B cell (primary cell): ENCODE results near the gene PCDHGB4. TPM values are rescaled to one million over a fixed set of nuclear protein-coding genes. Genes with fewer than 3 reads are reported as not detected.

Experiments
- ATAC-seq: fragments of 200-7000 bp; cut with Tn5 transposase; one replicate; pipeline ENCODE4 v1.10.0; 2021; ENCODE audit warnings: low read depth, mild to moderate bottlenecking, moderate number of reproducible peaks, moderate library complexity
- CTCF ChIA-PET: fragments of 350-600 bp; sonication (Branson Sonifier 250); formaldehyde crosslinking; loops from one replicate; lab custom pipeline; 2021; ENCODE audit warnings: antibody characterized with exemption, inconsistent platforms; lab: Charles Lee
- POLR2A ChIA-PET: fragments of 350-600 bp; sonication (Branson Sonifier 250); formaldehyde crosslinking; loops from one replicate; lab custom pipeline; 2021; ENCODE audit warnings: antibody characterized with exemption; lab: Charles Lee
- DNase-seq: peaks from one replicate; pipeline ENCODE4 v3.0.0; 2013
- H2AFZ ChIP-seq: 2 replicates; pipeline ENCODE4 v1.6.1; 2012; ENCODE audit warnings: mild to moderate bottlenecking, low read depth, low read length; ENCODE audit not compliant: insufficient read depth, poor library complexity, severe bottlenecking
- H3K27ac ChIP-seq, 2 donors: 1 replicate in 1 of 2; 2 replicates in 1 of 2; pipeline ENCODE4 v1.5.1; 2012 to 2013; ENCODE audit warnings: low read length in 2 of 2, mild to moderate bottlenecking in 2 of 2, moderate library complexity in 1 of 2
- H3K27me3 ChIP-seq, 4 experiments: fragments of 200-600 bp in 1 of 4; sonication (generic) in 1 of 4; replicated peaks in 1 of 4; 1 replicate in 2 of 4; 2 replicates in 2 of 4; pipeline versions ENCODE4 v1.6.1 to v1.7.0; 2013 to 2016; ENCODE audit warnings: low read length in 3 of 4, mild to moderate bottlenecking in 2 of 4, mixed read lengths in 1 of 4, moderate library complexity in 1 of 4; ENCODE audit not compliant: insufficient read depth in 4 of 4, control insufficient read depth in 3 of 4; ENCODE audit errors: control extremely low read depth in 1 of 4
- H3K36me3 ChIP-seq, 2 experiments: replicated peaks in 1 of 2; 1 replicate in 1 of 2; 2 replicates in 1 of 2; pipeline versions ENCODE4 v1.6.1 to v1.7.1; 2013; ENCODE audit warnings: low read length in 1 of 2; ENCODE audit not compliant: insufficient read depth in 2 of 2, control insufficient read depth in 1 of 2; ENCODE audit errors: control extremely low read depth in 1 of 2, extremely low read depth in 1 of 2
- H3K4me1 ChIP-seq, 2 donors: fragments of 200-600 bp in 1 of 2; sonication (generic) in 1 of 2; 1 replicate in 1 of 2; 2 replicates in 1 of 2; pipeline versions ENCODE4 v1.5.1 to v1.6.1; 2013 to 2017; ENCODE audit warnings: low read length in 2 of 2; ENCODE audit not compliant: control insufficient read depth in 2 of 2, insufficient read depth in 2 of 2
- H3K4me2 ChIP-seq: replicated peaks from 2 replicates; pipeline ENCODE3; 2012; ENCODE audit warnings: mild to moderate bottlenecking, low read depth, low read length; ENCODE audit not compliant: poor library complexity, severe bottlenecking
- H3K4me3 ChIP-seq, 5 experiments: fragments of 200-600 bp in 1 of 5; sonication (generic) in 1 of 5; 1 replicate in 3 of 5; 2 replicates in 2 of 5; pipeline versions ENCODE4 v1.5.1 to v1.7.0; 2011 to 2016; ENCODE audit warnings: low read length in 4 of 5, mild to moderate bottlenecking in 4 of 5, low read depth in 2 of 5, control low read depth in 1 of 5, moderate library complexity in 1 of 5; ENCODE audit not compliant: insufficient read depth in 1 of 5; ENCODE audit errors: control extremely low read depth in 1 of 5, extremely low read depth in 1 of 5
- H3K79me2 ChIP-seq: fragments of 200-600 bp; sonication (generic); one replicate; pipeline ENCODE4 v1.6.0; 2016; ENCODE audit warnings: low read length; ENCODE audit not compliant: control insufficient read depth, insufficient read depth
- H3K9ac ChIP-seq: fragments of 200-600 bp; sonication (generic); 2 replicates; pipeline ENCODE4 v1.6.1; 2017; ENCODE audit warnings: mild to moderate bottlenecking, low read length, moderate library complexity
- H3K9me3 ChIP-seq, 3 donors: one replicate each; pipeline versions ENCODE4 v1.6.1 to v1.7.1; 2013; ENCODE audit warnings: low read length in 2 of 3; ENCODE audit not compliant: control insufficient read depth in 2 of 3, insufficient read depth in 1 of 3; ENCODE audit errors: control extremely low read depth in 1 of 3
- H4K20me1 ChIP-seq: 2 replicates; pipeline ENCODE4 v1.6.0; 2012; ENCODE audit warnings: mild to moderate bottlenecking, low read length; ENCODE audit not compliant: insufficient read depth, control insufficient read depth, poor library complexity, severe bottlenecking
- H3K27ac Mint-ChIP-seq: one replicate; pipeline ENCODE4 v1.8.0; 2021; ENCODE audit warnings: mixed read lengths
- H3K27me3 Mint-ChIP-seq: one replicate; pipeline ENCODE4 v1.8.0; 2021; ENCODE audit warnings: mixed read lengths
- H3K4me1 Mint-ChIP-seq: one replicate; pipeline ENCODE4 v1.8.0; 2021; ENCODE audit warnings: mixed read lengths
- H3K4me3 Mint-ChIP-seq: one replicate; pipeline ENCODE4 v1.8.0; 2021; ENCODE audit warnings: mixed read lengths
- H3K9me3 Mint-ChIP-seq: one replicate; pipeline ENCODE4 v1.8.0; 2022; ENCODE audit warnings: mixed read lengths; ENCODE audit not compliant: insufficient read depth
- EZH2 ChIP-seq: IDR thresholded peaks from 2 replicates; pipeline ENCODE4 v1.6.1; 2012; ENCODE audit warnings: borderline replicate concordance, low read depth, mild to moderate bottlenecking, moderate library complexity, low read length; ENCODE audit not compliant: insufficient read depth, poor library complexity, severe bottlenecking
- WGBS: methylation state at CpG from one replicate; pipeline ENCODE4 v1.1.5; 2013; ENCODE audit warnings: missing lambda C conversion rate; ENCODE audit not compliant: insufficient coverage; 5-methylcytosine and 5-hydroxymethylcytosine counted together
- intact Hi-C: fragments of 100-400 bp; cut with micrococcal nuclease; formaldehyde crosslinking; loops from one replicate; pipeline ENCODE4 v1.10.0; 2022
- polyA plus RNA-seq: library from polyadenylated mRNA; depleted of rRNA; stranded (reverse); fragments of >200 nt; gene quantifications from 2 replicates; pipeline ENCODE4 v1.2.3, GENCODE V29; 2012
- total RNA-seq, 2 donors: library from RNA; stranded (reverse); fragments of 120-200 nt in 1 of 2; gene quantifications; 1 replicate in 1 of 2; 2 replicates in 1 of 2; pipeline versions ENCODE4 v1.2.3 to v1.2.4, GENCODE V29; 2013 to 2022
- TF ChIP-seq, protein P1 (sequence below): fragments of 200-600 bp; IDR thresholded peaks from one replicate; pipeline ENCODE4 v1.8.0; 2022; ENCODE audit warnings: antibody characterized with exemption, mild to moderate bottlenecking

Gene PCDHGB4
- total and polyA plus RNA-seq, 2 donors (not counting 1 experiment from before 2014, with no cell fraction given), result 0.39 to 1.6 TPM

DNA sequence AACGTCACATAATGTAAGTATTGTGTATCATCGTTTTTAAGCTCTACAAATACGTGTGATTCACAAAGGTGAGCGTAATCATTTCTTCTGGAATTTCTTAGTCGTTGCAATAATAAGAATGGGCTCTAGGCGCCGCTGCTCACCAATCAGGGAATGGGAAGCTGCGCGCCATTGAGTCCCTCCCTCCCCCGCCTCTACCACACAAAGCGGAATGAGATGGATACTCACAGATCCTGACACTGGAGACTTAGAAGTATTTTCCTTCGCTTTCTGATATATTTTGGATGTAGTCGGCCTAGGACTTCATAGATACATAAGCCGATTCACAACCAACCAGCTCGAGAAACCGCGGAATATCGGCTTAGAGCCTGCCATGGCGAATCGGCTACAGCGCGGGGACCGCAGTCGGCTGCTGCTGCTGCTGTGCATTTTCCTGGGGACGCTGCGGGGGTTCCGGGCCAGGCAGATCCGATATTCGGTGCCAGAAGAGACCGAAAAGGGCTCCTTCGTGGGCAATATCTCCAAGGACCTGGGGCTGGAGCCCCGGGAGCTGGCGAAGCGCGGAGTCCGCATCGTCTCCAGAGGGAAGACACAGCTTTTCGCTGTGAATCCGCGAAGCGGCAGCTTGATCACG is 33.5 kb downstream of the PCDHGB4 start, which contains the start of gene PCDHGA11:
Gene PCDHGA11 (plus strand): TSS at position 197 of the 634 bp plus-strand sequence. CDS start 177 bp downstream, at position 374.
- ATAC-seq (peak; percentile 68), DNase-seq (peak; percentile 68)
- WGBS, result 8% methylated on average over 29 of the region's 42 CpGs
- H3K27ac ChIP-seq, result no peak within 1 kb of the TSS
- ChIA-PET CTCF (interaction anchor here (0.6 to 3.4 kb wide), 24 partner anchors 8 to 306 kb away, joined by 3 to 32 read pairs (median 5); partner anchors contain the start of genes PCDHB8, PCDHGA10, PCDHGA12 and PCDHGB3), POLR2A (interaction anchor here (0.6 kb wide), 1 partner anchor 82 kb away, joined by 4 read pairs; no protein-coding TSS in a partner anchor)
- Mint-ChIP-seq H3K4me3 (peak within 1 kb of the TSS; percentile 87), H3K4me1 (peaks cover 15% of the 10 kb centered on the region), H3K27me3 (peaks cover 57% of the 10 kb centered on the region), H3K27ac (peak within 1 kb of the TSS; percentile 48), H3K9me3 (peaks cover 7% of the 10 kb centered on the region)
- H3K4me3 ChIP-seq, result peak within 1 kb of the TSS; percentile 24 to 53 (median 52)
- H3K9ac ChIP-seq, result peak within 1 kb of the TSS; percentile 35
- H3K9me3 ChIP-seq, result peaks cover 2 to 56% (median 52%) of the 10 kb centered on the region in 3 donors
- peaks cover 2 to 71% (median 58%) of the 10 kb centered on the region in 4 experiments for H3K27me3 ChIP-seq
- peaks cover 10 to 12% of the 10 kb centered on the region in 2 donors for H3K4me1 ChIP-seq
- H2AFZ ChIP-seq, result peak within 1 kb of the TSS; percentile 17
- intact Hi-C loops, result no loop called here
- peak within 1 kb of the TSS; percentile 47 for H3K4me2 ChIP-seq
- no peaks in the 10 kb centered on the region for H3K79me2 ChIP-seq
- H3K36me3 ChIP-seq, result no peaks in the 10 kb centered on the region
- no peak for TF ChIP-seq EZH2
- TF ChIP-seq, protein P1, sequence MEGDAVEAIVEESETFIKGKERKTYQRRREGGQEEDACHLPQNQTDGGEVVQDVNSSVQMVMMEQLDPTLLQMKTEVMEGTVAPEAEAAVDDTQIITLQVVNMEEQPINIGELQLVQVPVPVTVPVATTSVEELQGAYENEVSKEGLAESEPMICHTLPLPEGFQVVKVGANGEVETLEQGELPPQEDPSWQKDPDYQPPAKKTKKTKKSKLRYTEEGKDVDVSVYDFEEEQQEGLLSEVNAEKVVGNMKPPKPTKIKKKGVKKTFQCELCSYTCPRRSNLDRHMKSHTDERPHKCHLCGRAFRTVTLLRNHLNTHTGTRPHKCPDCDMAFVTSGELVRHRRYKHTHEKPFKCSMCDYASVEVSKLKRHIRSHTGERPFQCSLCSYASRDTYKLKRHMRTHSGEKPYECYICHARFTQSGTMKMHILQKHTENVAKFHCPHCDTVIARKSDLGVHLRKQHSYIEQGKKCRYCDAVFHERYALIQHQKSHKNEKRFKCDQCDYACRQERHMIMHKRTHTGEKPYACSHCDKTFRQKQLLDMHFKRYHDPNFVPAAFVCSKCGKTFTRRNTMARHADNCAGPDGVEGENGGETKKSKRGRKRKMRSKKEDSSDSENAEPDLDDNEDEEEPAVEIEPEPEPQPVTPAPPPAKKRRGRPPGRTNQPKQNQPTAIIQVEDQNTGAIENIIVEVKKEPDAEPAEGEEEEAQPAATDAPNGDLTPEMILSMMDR, result peak; percentile 72
- no peaks in the 10 kb centered on the region for H4K20me1 ChIP-seq

DNA sequence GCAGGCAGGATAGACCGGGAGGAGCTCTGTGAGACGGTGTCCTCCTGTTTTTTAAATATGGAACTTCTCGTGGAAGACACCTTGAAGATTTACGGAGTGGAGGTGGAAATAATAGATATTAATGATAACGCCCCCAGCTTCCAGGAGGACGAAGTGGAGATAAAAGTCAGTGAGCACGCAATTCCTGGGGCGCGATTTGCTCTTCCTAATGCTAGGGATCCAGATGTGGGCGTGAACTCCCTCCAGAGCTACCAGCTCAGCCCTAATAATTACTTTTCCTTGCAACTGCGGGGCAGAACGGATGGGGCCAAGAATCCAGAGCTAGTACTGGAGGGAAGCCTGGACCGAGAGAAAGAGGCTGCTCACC is 34.0 kb downstream of the PCDHGB4 start:
- H2AFZ ChIP-seq, result no peak overlapping the region
- H3K79me2 ChIP-seq, result no peaks in the 10 kb centered on the region
- intact Hi-C loops, result no loop called here
- no peak overlapping the region for H3K27ac ChIP-seq
- WGBS, result 18% methylated on average over 11 of the region's 13 CpGs
- H3K9me3 ChIP-seq, result peaks cover 2 to 60% (median 52%) of the 10 kb centered on the region in 3 donors
- peak overlapping the region in 4 of 5 experiments; percentile 24 to 53 (median 39) for H3K4me3 ChIP-seq
- DNase-seq (no peak), ATAC-seq (no peak)
- Mint-ChIP-seq H3K4me1 (peaks cover 15% of the 10 kb centered on the region), H3K27me3 (peaks cover 56% of the 10 kb centered on the region), H3K9me3 (peaks cover 7% of the 10 kb centered on the region), H3K4me3 (peak overlapping the region; percentile 87), H3K27ac (no peak overlapping the region)
- no peaks in the 10 kb centered on the region for H4K20me1 ChIP-seq
- H3K36me3 ChIP-seq, result no peaks in the 10 kb centered on the region
- peaks cover 2 to 73% (median 59%) of the 10 kb centered on the region in 4 experiments for H3K27me3 ChIP-seq
- peak overlapping the region; percentile 35 for H3K9ac ChIP-seq
- TF ChIP-seq EZH2, result no peak
- TF ChIP-seq, protein P1, result no peak
- ChIA-PET POLR2A (no interaction called here), CTCF (interaction anchor here (0.6 to 3.4 kb wide), 20 partner anchors 9 to 305 kb away, joined by 3 to 32 read pairs (median 5); partner anchors contain the start of genes PCDHB8, PCDHGA10, PCDHGA12 and PCDHGB3)
- peak overlapping the region; percentile 47 for H3K4me2 ChIP-seq
- peaks cover 10 to 12% of the 10 kb centered on the region in 2 donors for H3K4me1 ChIP-seq
